ENCODE results near the gene SYPL1. TPM values are rescaled to one million over a fixed set of nuclear protein-coding genes. Genes with fewer than 3 reads are reported as not detected.
A peak's percentile ranks its signal among the peaks of the same experiment; 100 is the strongest.
"Not testable (repeated sequence)": the region's sequence is repeated elsewhere in the genome, so short reads cannot be mapped to it uniquely, and the experiment has no call there.

SYPL1 gene
- total and polyA plus RNA-seq, 8 donors: 5.2 to 157 (median 70.6) TPM

- Histone ChIP-seq H3K36me3 (no peaks in the 10 kb centered on the region), H3K27me3 (no peaks in the 10 kb centered on the region), H3K9me3 (no peaks in the 10 kb centered on the region), H3K4me1 (peaks cover 0 to 24% (median 17%) of the 10 kb centered on the region in 4 donors), H3K27ac (peak overlapping the region in 3 of 5 donors; percentile 29 to 82 (median 70)), H3K4me3 (no peak overlapping the region)
- WGBS, 5 donors: 76 to 86% (median 83%) methylated on average over 7 of the region's 7 CpGs
- no peak for DNase-seq
- intact Hi-C loops (cut with DNase I; ENCODE audit: low total_unique reads): no loop called here
- TF ChIP-seq POLR2AphosphoS5 (IDR thresholded peaks at IDR 0.05): no peak
- TF ChIP-seq POLR2A (IDR thresholded peaks at IDR 0.05): no peak
- no peak for TF ChIP-seq CTCF (IDR thresholded peaks at IDR 0.05)
- no peak for TF ChIP-seq EP300 (IDR thresholded peaks at IDR 0.05)
Measured at GRCh38 chr7:106140406-106141173, 28.5 kb upstream of the SYPL1 start.

- TF ChIP-seq POLR2AphosphoS5 (IDR thresholded peaks at IDR 0.05): peak; percentile 39 to 87 (median 52)
- TF ChIP-seq POLR2A (IDR thresholded peaks at IDR 0.05): no peak
- TF ChIP-seq EP300 (IDR thresholded peaks at IDR 0.05): peak; percentile 40
- no peak for TF ChIP-seq CTCF (IDR thresholded peaks at IDR 0.05)
- no peak overlapping the region for H3K4me3 ChIP-seq
- peaks cover 0 to 24% (median 17%) of the 10 kb centered on the region in 4 donors for H3K4me1 ChIP-seq
- no peaks in the 10 kb centered on the region for H3K36me3 ChIP-seq
- DNase-seq: peak in 1 of 2 donors; percentile 83
- 54 to 74% (median 69%) methylated on average over 8 of the region's 8 CpGs for WGBS, 5 donors
- H3K9me3 ChIP-seq: no peaks in the 10 kb centered on the region
- intact Hi-C loops (cut with DNase I; ENCODE audit: low total_unique reads): no loop called here
- no peaks in the 10 kb centered on the region for H3K27me3 ChIP-seq
- peak overlapping the region in 4 of 5 donors; percentile 41 to 82 (median 60) for H3K27ac ChIP-seq
Measured at GRCh38 chr7:106139265-106140251, 27.4 kb upstream of the SYPL1 start.

- H3K27ac ChIP-seq: peak overlapping the region in 2 of 5 donors; percentile 49 to 82
- no peak for DNase-seq
- H3K4me3 ChIP-seq: no peak overlapping the region
Measured at GRCh38 chr7:106138776-106139175, 26.7 kb upstream of the SYPL1 start.

GRCh38 chr7:106138181-106138580 lies 26.1 kb upstream of the SYPL1 start:
- H3K4me1 ChIP-seq: peaks cover 0 to 24% (median 17%) of the 10 kb centered on the region in 4 donors
- H3K36me3 ChIP-seq; H3K9me3 ChIP-seq; H3K27me3 ChIP-seq; DNase-seq; H3K27ac ChIP-seq; intact Hi-C loops (cut with DNase I; ENCODE audit: low total_unique reads); H3K4me3 ChIP-seq: not testable (repeated sequence)

More at GRCh38 chr7:106138776-106139175, 26.7 kb upstream of the SYPL1 start:
- peaks cover 0 to 24% (median 17%) of the 10 kb centered on the region in 4 donors for H3K4me1 ChIP-seq
- H3K9me3 ChIP-seq: no peaks in the 10 kb centered on the region
- TF ChIP-seq EP300 (IDR thresholded peaks at IDR 0.05) (no peak), POLR2A (IDR thresholded peaks at IDR 0.05) (no peak), POLR2AphosphoS5 (IDR thresholded peaks at IDR 0.05) (no peak), CTCF (IDR thresholded peaks at IDR 0.05) (no peak)
- H3K27me3 ChIP-seq: no peaks in the 10 kb centered on the region
- 78 to 91% (median 87%) methylated on average over 6 of the region's 6 CpGs for WGBS, 5 donors
- H3K36me3 ChIP-seq: no peaks in the 10 kb centered on the region
- intact Hi-C loops (cut with DNase I; ENCODE audit: low total_unique reads): no loop called here

Measured in stomach (tissue), 9 donors.